ENCODE data around the gene NME4.
"Not testable (repeated sequence)": the region's sequence is repeated elsewhere in the genome, so short reads cannot be mapped to it uniquely, and the experiment has no call there.

Gene NME4

GRCh38 chr16:375212-375611 is 21.8 kb upstream of the NME4 start:
- H3K4me3 ChIP-seq (ENCODE audit: low read depth, low read length) = no peak overlapping the region
- no peak for DNase-seq (ENCODE audit: low read depth)

GRCh38 chr16:375927-376816 is 20.8 kb upstream of the NME4 start:
- H3K4me3 ChIP-seq (ENCODE audit: low read depth, low read length) = no peak overlapping the region
- DNase-seq (ENCODE audit: low read depth) = no peak

- DNase-seq (ENCODE audit: low read depth) = no peak
- H3K4me3 ChIP-seq (ENCODE audit: low read depth, low read length) = no peak overlapping the region
Observed at GRCh38 chr16:376817-377418, 20.1 kb upstream of the NME4 start.

- no peak for DNase-seq (ENCODE audit: low read depth)
- no peak overlapping the region for H3K4me3 ChIP-seq (ENCODE audit: low read depth, low read length)
Observed at GRCh38 chr16:377419-377951, 19.5 kb upstream of the NME4 start.

- H3K4me3 ChIP-seq (ENCODE audit: low read depth, low read length); DNase-seq (ENCODE audit: low read depth): not testable (repeated sequence)
Observed at GRCh38 chr16:378113-378820, 18.7 kb upstream of the NME4 start.

- DNase-seq (ENCODE audit: low read depth) = no peak
- no peak overlapping the region for H3K4me3 ChIP-seq (ENCODE audit: low read depth, low read length)
Observed at GRCh38 chr16:378821-379182, 18.2 kb upstream of the NME4 start.

- DNase-seq (ENCODE audit: low read depth) = no peak
- H3K4me3 ChIP-seq (ENCODE audit: low read depth, low read length) = no peak overlapping the region
Observed at GRCh38 chr16:379183-379960, 17.6 kb upstream of the NME4 start.

GRCh38 chr16:379961-380761 is 16.8 kb upstream of the NME4 start:
- no peak for DNase-seq (ENCODE audit: low read depth)
- H3K4me3 ChIP-seq (ENCODE audit: low read depth, low read length) = peak overlapping the region; percentile 75

GRCh38 chr16:380762-381011 is 16.3 kb upstream of the NME4 start:
- peak overlapping the region; percentile 75 for H3K4me3 ChIP-seq (ENCODE audit: low read depth, low read length)
- no peak for DNase-seq (ENCODE audit: low read depth)

- DNase-seq (ENCODE audit: low read depth) = no peak
Observed at GRCh38 chr16:381012-381788, 15.8 kb upstream of the NME4 start.

GRCh38 chr16:381789-382717 is 14.9 kb upstream of the NME4 start, which contains the start of gene PGAP6:
Gene PGAP6 (minus strand): TSS chr16:381978. CDS start chr16:381821, 157 bp downstream.
- DNase-seq (ENCODE audit: low read depth) = no peak
- peak within 1 kb of the TSS; percentile 75 for H3K4me3 ChIP-seq (ENCODE audit: low read depth, low read length)

More at GRCh38 chr16:381012-381788, 15.8 kb upstream of the NME4 start:
- H3K4me3 ChIP-seq (ENCODE audit: low read depth, low read length) = peak overlapping the region; percentile 75

GRCh38 chr16:383326-384051 is 13.5 kb upstream of the NME4 start:
- H3K4me3 ChIP-seq (ENCODE audit: low read depth, low read length) = no peak overlapping the region
- no peak for DNase-seq (ENCODE audit: low read depth)

- DNase-seq (ENCODE audit: low read depth) = no peak
- H3K4me3 ChIP-seq (ENCODE audit: low read depth, low read length) = no peak overlapping the region
Observed at GRCh38 chr16:386641-387156, 10.3 kb upstream of the NME4 start.

GRCh38 chr16:387761-388666 is 9.0 kb upstream of the NME4 start:
- not testable (repeated sequence) for H3K4me3 ChIP-seq (ENCODE audit: low read depth, low read length); DNase-seq (ENCODE audit: low read depth)

GRCh38 chr16:389352-389751 is 7.6 kb upstream of the NME4 start:
- DNase-seq (ENCODE audit: low read depth) = no peak
- no peak overlapping the region for H3K4me3 ChIP-seq (ENCODE audit: low read depth, low read length)
